Common myeloid progenitor, CD34-positive (primary cell): ENCODE data around the gene CSMD2.

Source experiments
- CTCF ChIA-PET: fragments of 350-600 bp; sonication (Branson Sonifier 250); formaldehyde crosslinking; loops from one replicate; lab custom pipeline; 2021; ENCODE audit warnings: antibody characterized with exemption; lab: Charles Lee
- POLR2A ChIA-PET: fragments of 350-600 bp; sonication (Branson Sonifier 250); formaldehyde crosslinking; loops from one replicate; lab custom pipeline; 2021; ENCODE audit warnings: antibody characterized with exemption; lab: Charles Lee
- DNase-seq, 3 donors: peaks; one replicate each; pipeline versions ENCODE4 v3.0.0 to v3.0.0-alpha.2; 2013
- H3K27ac ChIP-seq, 2 experiments: 1 replicate in 1 of 2; 2 replicates in 1 of 2; pipeline ENCODE4 v1.7.0; 2013; ENCODE audit warnings: inconsistent platforms in 2 of 2, low read length in 2 of 2, mild to moderate bottlenecking in 2 of 2, low read depth in 1 of 2, moderate library complexity in 1 of 2; ENCODE audit not compliant: severe bottlenecking in 2 of 2, insufficient read depth in 1 of 2, poor library complexity in 1 of 2
- H3K27me3 ChIP-seq, 5 experiments: replicated peaks in 2 of 5; 1 replicate in 3 of 5; 2 replicates in 2 of 5; pipeline versions ENCODE4 v1.6.1 to v1.7.0; 2013; ENCODE audit warnings: low read length in 4 of 5, mild to moderate bottlenecking in 2 of 5, moderate library complexity in 2 of 5, inconsistent platforms in 1 of 5; ENCODE audit not compliant: insufficient read depth in 5 of 5, control insufficient read depth in 4 of 5
- H3K36me3 ChIP-seq, 4 experiments: 1 replicate in 2 of 4; 2 replicates in 2 of 4; pipeline versions ENCODE4 v1.6.1 to v1.7.0; 2013; ENCODE audit warnings: low read length in 3 of 4, control low read depth in 1 of 4, mild to moderate bottlenecking in 1 of 4; ENCODE audit not compliant: control insufficient read depth in 4 of 4, insufficient read depth in 4 of 4
- H3K4me1 ChIP-seq, 4 experiments: 1 replicate in 3 of 4; 2 replicates in 1 of 4; pipeline versions ENCODE4 v1.6.1 to v1.7.1; 2013; ENCODE audit warnings: low read length in 3 of 4, mild to moderate bottlenecking in 3 of 4, control low read depth in 1 of 4, inconsistent platforms in 1 of 4, moderate library complexity in 1 of 4; ENCODE audit not compliant: control insufficient read depth in 4 of 4, insufficient read depth in 4 of 4; ENCODE audit errors: control extremely low read depth in 1 of 4
- H3K4me3 ChIP-seq, 7 experiments: 1 replicate in 4 of 7; 2 replicates in 3 of 7; pipeline versions ENCODE4 v1.5.1 to v1.7.0; 2013; ENCODE audit warnings: mild to moderate bottlenecking in 7 of 7, low read length in 6 of 7, moderate library complexity in 6 of 7, inconsistent platforms in 2 of 7, low read depth in 2 of 7, control low read depth in 1 of 7; ENCODE audit not compliant: insufficient read depth in 4 of 7, control insufficient read depth in 1 of 7; ENCODE audit errors: extremely low read depth in 1 of 7
- H3K9me3 ChIP-seq, 5 experiments: 1 replicate in 4 of 5; 2 replicates in 1 of 5; pipeline versions ENCODE4 v1.6.1 to v1.7.1; 2013; ENCODE audit warnings: low read length in 4 of 5, mild to moderate bottlenecking in 2 of 5, inconsistent platforms in 1 of 5, low read depth in 1 of 5, moderate library complexity in 1 of 5; ENCODE audit not compliant: control insufficient read depth in 4 of 5, insufficient read depth in 2 of 5; ENCODE audit errors: control extremely low read depth in 1 of 5
- WGBS: methylation state at CpG from one replicate; pipeline ENCODE4 v1.1.5; 2013; ENCODE audit not compliant: insufficient coverage; 5-methylcytosine and 5-hydroxymethylcytosine counted together

CSMD2 gene

DNA sequence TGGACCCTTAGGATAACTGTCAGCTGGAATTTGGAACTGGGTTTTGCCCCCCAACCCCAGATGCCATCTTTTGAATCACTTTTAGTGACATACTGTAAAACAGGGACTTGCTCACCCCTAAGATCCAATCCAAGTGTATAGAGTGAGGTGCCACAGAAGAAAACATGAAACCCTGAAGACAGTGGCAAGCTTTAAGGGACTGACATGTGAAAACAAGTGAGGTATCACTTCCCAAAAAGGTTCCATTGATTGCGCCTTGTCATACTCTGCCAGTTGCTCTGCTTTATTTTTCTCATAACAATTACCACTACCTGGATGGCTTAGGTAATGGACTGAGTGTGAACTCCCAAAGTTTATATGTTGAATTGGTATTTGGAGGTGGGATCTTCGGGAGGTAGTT is 115.6 kb downstream of the CSMD2 start:
- POLR2A ChIA-PET = no interaction called here
- Histone ChIP-seq H3K36me3 (no peaks in the 10 kb centered on the region), H3K4me3 (no peak overlapping the region), H3K27ac (no peak overlapping the region), H3K27me3 (peaks cover 0 to 3% (median 0%) of the 10 kb centered on the region in 5 experiments), H3K9me3 (peaks cover 0 to 7% (median 0%) of the 10 kb centered on the region in 5 experiments), H3K4me1 (no peaks in the 10 kb centered on the region)
- CTCF ChIA-PET = no interaction called here
- DNase-seq = no peak
- WGBS = 100% methylated on average over 1 of the region's 2 CpGs

DNA sequence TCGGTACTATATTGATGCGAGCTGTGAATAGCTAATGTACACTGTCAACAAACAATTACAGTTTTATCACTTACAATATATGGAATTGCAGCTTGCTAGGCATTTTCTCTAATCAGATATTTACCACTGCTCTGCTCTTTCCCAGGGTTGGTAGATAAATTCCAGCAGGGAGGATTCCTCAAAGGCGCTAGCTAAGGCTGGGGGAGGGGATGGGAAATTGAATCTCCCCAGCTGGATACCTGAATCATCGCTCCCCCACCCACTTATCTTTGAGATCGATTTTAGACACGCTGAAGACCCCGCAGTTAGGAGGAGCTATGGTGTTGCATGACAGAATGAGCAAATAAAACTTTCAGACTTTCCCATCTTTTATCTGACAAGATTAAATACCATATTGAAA is 127.2 kb downstream of the CSMD2 start:
- ChIA-PET CTCF (no interaction called here), POLR2A (no interaction called here)
- DNase-seq = no peak
- no CpG with 5 or more reads among the region's 7 CpGs for WGBS
- no peaks in the 10 kb centered on the region for H3K36me3 ChIP-seq
- H3K27ac ChIP-seq = no peak overlapping the region
- peaks cover 0 to 7% (median 0%) of the 10 kb centered on the region in 5 experiments for H3K27me3 ChIP-seq
- no peak overlapping the region for H3K4me3 ChIP-seq
- H3K9me3 ChIP-seq = no peaks in the 10 kb centered on the region
- H3K4me1 ChIP-seq = no peaks in the 10 kb centered on the region

DNA sequence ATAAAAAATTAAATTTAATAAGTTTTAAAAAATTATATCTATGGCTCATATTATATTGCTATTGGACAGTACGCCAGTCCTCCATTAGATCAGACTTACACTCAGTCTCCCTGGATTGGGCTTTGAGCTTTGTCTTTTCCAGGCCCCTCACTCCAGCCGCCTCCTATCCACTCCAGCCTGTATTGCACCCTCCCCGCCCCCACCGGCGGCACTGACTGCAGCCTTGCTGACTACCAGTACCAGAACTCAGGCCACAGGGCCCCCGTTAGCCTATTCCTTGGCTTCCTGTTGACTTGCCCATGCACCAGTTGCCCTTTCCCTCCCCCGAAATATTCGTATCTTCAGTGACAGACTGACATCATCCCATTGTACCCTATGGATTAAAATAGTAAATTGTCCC is 127.9 kb downstream of the CSMD2 start:
- POLR2A ChIA-PET = interaction anchor here (0.6 kb wide), 1 partner anchor 332 kb away, joined by 4 read pairs; no protein-coding TSS in a partner anchor
- CTCF ChIA-PET = no interaction called here
- no peaks in the 10 kb centered on the region for H3K9me3 ChIP-seq
- DNase-seq = no peak
- no peaks in the 10 kb centered on the region for H3K4me1 ChIP-seq
- H3K27me3 ChIP-seq = peaks cover 0 to 7% (median 0%) of the 10 kb centered on the region in 5 experiments
- no peak overlapping the region for H3K27ac ChIP-seq
- H3K36me3 ChIP-seq = no peaks in the 10 kb centered on the region
- 70% methylated on average over 7 of the region's 8 CpGs for WGBS
- H3K4me3 ChIP-seq = no peak overlapping the region

DNA sequence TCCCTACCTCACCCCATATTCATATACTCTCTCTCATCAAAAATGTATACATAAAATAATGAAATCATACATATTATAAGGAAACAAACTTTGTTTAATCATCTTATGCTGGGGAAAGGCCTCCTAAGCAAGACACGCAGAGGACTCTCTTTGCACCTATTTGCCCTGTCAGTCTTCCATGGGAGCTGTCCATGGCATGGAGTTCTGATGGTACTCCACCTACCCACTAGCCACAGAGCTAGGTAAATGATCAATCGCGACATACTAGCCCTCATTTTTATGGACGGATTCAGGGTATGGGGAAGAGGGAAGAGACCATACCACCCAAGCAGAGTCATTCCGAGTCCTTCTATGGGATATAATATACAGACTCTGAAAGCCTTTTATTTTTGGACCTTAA is 131.0 kb downstream of the CSMD2 start:
- Histone ChIP-seq H3K27me3 (peaks cover 0 to 8% (median 2%) of the 10 kb centered on the region in 5 experiments), H3K27ac (no peak overlapping the region), H3K4me1 (no peaks in the 10 kb centered on the region), H3K36me3 (no peaks in the 10 kb centered on the region), H3K9me3 (no peaks in the 10 kb centered on the region), H3K4me3 (no peak overlapping the region)
- POLR2A ChIA-PET = no interaction called here
- DNase-seq = no peak
- WGBS = 100% methylated on average over 2 of the region's 5 CpGs
- CTCF ChIA-PET = no interaction called here

DNA sequence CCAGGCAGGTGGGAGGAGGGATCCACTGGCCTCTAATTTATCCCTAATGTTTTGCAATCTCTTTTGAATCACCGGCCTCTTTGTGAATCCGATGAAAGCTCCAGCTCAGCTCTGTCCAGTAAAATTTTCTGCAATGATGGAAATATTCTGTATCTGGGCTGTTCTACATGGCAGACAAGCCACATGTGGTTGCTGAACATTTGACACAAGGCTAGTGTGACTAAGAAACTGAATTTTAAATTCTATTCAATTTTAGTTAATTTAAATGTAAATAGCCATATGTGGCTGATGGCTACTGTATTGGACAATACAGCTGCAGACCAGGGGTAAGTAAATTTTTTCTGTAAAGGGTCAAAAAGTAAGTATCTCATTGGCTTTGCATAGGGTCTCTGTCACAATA is 135.1 kb downstream of the CSMD2 start:
- Histone ChIP-seq H3K4me1 (no peaks in the 10 kb centered on the region), H3K4me3 (no peak overlapping the region), H3K27ac (no peak overlapping the region), H3K9me3 (no peaks in the 10 kb centered on the region), H3K27me3 (peaks cover 0 to 3% (median 1%) of the 10 kb centered on the region in 5 experiments), H3K36me3 (no peaks in the 10 kb centered on the region)
- DNase-seq = no peak
- 100% methylated on average over 2 of the region's 2 CpGs for WGBS
- CTCF ChIA-PET = no interaction called here
- POLR2A ChIA-PET = no interaction called here

DNA sequence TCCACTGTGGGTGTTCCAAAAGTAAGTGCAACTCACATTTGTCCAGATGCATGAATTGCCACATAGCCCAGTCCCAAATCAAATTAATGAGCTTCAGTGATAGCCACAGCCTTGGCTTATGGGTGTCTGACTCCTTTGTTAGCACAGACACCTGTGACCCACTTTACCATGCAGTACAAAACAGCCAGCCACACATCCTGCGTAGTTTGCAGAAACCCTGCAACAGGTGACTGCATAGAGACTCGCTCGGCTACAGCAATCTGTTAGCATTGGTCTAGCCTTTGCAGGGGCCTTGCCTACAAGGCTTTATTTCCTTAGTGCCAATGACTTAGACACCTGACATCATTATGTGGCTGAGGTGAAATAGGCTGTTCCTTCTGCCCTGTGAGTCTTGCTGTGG is 135.5 kb downstream of the CSMD2 start:
- ChIA-PET POLR2A (no interaction called here), CTCF (no interaction called here)
- no peak for DNase-seq
- Histone ChIP-seq H3K36me3 (no peaks in the 10 kb centered on the region), H3K9me3 (no peaks in the 10 kb centered on the region), H3K27me3 (peaks cover 0 to 3% (median 1%) of the 10 kb centered on the region in 5 experiments), H3K4me3 (no peak overlapping the region), H3K4me1 (no peaks in the 10 kb centered on the region), H3K27ac (no peak overlapping the region)
- 100% methylated on average over 3 of the region's 3 CpGs for WGBS

DNA sequence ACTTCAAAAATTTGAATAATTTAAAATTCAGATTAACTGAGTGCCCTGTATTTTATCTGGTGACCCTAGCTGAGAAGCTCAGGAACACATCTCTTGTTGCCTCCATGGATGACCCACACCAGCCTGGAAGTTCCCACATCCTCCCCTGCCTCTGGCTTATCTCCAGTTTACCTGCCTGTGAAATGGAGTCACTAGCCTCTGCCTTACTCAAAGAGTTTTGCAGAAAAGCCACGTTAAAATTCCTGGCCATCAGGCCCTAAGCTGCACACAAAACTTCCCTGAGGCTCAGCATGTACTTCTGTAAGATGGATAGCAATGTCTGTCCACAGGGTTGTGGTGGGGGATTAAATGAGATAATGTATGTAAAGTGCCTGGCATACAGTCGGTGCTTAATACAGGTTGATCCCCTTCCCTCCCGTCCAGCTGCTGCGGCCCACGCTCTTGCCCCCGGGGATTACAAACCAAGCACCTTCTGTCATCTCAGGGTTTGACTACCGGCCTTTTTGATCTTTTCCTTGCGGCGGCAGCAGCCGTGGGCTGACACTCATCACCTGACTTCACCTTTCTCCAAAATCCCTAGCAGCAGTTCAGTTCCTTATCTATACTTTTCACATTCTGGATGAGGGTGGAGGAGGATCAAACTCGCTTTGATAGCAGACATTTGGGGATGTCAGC is 136.5 kb downstream of the CSMD2 start:
- CTCF ChIA-PET = no interaction called here
- Histone ChIP-seq H3K9me3 (no peaks in the 10 kb centered on the region), H3K4me3 (no peak overlapping the region), H3K27ac (no peak overlapping the region), H3K27me3 (peaks cover 0 to 4% (median 2%) of the 10 kb centered on the region in 5 experiments), H3K4me1 (no peaks in the 10 kb centered on the region), H3K36me3 (no peaks in the 10 kb centered on the region)
- no peak for DNase-seq
- POLR2A ChIA-PET = no interaction called here
- 90% methylated on average over 7 of the region's 11 CpGs for WGBS
